GM13976 (cell line): ENCODE measurements around the gene ZNF414.

Experiments used
- DNase-seq: peaks from one replicate; pipeline ENCODE4 v3.0.0; 2012; ENCODE audit warnings: low spot score
- in situ Hi-C: fragments of 300-500 bp; cut with MboI; formaldehyde crosslinking; loops from one replicate; pipeline ENCODE4 v1.12.0; 2022; ENCODE audit warnings: low sequenced_read_pairs, mixed read lengths, inconsistent platforms; ENCODE audit not compliant: unreplicated experiment
- TF ChIP-seq, protein P1 (sequence below): IDR thresholded peaks from 2 replicates; pipeline ENCODE4 v1.5.1; 2012; ENCODE audit warnings: borderline replicate concordance, mild to moderate bottlenecking; ENCODE audit not compliant: insufficient read depth; ENCODE audit errors: extremely low read depth, missing control alignments, control extremely low read depth

Gene ZNF414

DNA sequence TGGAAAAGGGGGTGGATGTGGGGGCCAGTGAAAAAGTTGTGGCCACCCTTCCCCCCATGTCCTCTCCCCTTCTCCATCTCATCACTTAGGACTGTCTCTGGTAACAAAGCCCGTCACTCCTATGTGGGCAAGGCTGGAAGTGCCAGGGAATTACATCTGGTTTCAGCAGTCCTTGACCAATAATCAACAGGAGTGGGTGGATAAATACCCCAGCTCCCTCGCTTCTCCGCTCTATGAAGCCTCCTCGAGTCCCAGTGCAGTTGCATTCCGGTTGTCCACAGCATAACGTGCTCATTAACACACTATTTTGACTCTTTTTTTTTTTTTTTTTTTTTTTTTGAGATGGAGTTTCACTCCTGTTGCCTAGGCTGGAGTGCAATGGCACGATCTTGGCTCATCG, 31.8 kb upstream of the ZNF414 start:
- TF ChIP-seq, protein P1, sequence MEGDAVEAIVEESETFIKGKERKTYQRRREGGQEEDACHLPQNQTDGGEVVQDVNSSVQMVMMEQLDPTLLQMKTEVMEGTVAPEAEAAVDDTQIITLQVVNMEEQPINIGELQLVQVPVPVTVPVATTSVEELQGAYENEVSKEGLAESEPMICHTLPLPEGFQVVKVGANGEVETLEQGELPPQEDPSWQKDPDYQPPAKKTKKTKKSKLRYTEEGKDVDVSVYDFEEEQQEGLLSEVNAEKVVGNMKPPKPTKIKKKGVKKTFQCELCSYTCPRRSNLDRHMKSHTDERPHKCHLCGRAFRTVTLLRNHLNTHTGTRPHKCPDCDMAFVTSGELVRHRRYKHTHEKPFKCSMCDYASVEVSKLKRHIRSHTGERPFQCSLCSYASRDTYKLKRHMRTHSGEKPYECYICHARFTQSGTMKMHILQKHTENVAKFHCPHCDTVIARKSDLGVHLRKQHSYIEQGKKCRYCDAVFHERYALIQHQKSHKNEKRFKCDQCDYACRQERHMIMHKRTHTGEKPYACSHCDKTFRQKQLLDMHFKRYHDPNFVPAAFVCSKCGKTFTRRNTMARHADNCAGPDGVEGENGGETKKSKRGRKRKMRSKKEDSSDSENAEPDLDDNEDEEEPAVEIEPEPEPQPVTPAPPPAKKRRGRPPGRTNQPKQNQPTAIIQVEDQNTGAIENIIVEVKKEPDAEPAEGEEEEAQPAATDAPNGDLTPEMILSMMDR: no peak
- in situ Hi-C loops: no loop called here
- no peak for DNase-seq

DNA sequence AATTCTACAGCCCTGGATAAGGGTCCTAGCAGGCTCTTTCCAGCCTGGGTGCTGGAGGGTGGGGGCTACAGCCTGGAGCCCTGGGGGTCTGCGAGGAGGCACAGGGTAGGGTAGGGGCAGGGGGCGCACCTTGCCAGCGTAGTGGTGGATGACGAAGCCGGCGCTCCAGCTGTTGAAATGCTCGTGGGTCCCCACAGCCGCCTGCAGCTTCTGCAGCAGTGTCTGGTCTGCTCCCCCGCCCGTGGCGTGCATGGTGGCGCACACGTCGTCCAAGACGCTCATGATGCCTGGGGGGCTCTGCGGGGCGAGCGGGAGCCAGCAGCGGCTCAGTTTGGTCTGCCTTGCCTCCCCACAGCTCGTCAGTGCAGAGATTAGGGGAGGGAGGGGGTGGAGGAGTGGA, 30.2 kb upstream of the ZNF414 start:
- DNase-seq: no peak
- TF ChIP-seq, protein P1: no peak
- in situ Hi-C loops: no loop called here

DNA sequence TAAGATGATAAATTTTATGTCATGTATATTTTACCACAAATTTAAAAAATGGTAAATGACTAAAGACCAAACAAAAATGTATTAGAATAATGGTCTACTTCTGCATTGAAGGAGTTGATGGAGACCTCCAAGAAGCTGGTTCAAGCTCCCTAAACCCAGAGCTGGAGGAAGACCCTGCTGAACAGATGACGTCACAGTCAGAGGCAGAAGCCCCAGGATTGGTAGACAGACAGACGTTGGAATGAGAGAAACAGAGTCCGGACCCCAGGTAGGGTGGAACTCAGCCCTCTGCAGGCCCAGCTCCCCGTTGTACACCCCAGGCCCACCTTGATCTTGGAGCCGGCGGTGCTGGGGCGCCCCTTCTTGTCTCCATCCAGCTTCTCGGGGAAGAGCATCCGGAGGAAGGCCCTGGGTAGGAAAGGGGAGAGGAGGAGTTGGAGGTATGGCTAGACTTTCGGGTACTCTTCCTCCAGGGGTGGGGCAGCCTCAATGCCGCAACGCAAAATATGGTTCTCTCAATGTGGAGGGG, 25.7 kb upstream of the ZNF414 start:
- TF ChIP-seq, protein P1: no peak
- DNase-seq: no peak
- in situ Hi-C loops: no loop called here

DNA sequence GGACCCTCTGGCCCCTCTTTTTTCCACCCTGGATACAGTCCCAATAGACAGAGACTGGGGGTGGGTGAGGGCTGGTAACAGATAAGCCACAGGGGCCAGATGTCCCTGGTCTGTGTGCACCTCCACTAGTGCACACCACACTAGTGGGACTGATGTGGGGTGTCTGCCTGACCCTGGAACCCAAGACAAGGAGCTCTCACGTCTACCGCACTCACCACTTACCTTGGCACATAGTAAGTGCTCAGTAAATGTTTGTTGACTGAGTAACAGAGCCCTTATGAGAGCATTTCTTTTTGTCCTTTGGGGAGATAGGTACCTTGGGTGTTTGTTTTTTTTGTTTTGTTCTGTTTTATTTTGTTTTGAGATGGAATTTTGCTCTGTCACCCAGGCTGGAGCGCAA, 23.1 kb upstream of the ZNF414 start:
- in situ Hi-C loops: no loop called here
- DNase-seq: no peak
- TF ChIP-seq, protein P1: no peak

DNA sequence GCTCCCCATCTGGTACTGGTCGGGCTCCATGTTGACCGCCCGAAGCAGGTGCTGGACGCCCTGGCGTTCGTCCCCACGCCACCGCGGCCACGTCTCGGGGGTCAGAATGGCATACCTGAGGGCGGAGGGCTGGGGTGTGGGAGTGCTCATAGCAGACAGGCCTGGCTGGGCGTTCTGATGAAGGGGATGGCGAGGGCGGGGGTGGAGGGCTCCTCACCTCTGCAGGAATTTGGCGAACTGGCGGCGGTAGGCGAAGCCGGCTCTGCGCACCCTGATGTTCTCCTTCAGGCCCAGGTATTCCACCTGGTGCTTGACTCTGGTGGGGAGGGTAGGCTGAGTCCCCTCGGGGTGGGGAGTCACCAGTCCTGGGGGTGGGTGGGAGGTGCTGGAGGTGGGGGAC, 22.3 kb upstream of the ZNF414 start:
- in situ Hi-C loops: no loop called here
- DNase-seq: no peak
- TF ChIP-seq, protein P1: no peak

DNA sequence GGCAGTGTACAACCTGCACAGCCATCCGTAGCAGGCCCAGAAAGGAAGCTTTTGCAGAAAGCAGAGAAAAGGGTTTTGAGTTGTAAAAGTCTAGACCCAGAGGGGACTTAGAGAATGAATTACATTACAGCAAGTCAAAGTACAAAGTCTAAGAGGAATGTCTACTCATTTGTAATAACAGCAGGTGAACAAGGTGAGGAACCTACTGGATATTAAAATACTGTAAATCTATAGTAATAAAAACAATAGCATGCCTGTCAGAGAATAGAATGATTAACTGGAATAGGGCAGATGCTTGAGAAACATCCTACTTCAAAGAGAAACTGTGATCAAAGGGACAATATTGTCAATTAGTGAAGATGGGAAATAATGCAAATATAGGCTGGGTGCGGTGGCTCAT, 18.3 kb upstream of the ZNF414 start:
- in situ Hi-C loops: no loop called here
- DNase-seq: no peak
- TF ChIP-seq, protein P1: no peak

DNA sequence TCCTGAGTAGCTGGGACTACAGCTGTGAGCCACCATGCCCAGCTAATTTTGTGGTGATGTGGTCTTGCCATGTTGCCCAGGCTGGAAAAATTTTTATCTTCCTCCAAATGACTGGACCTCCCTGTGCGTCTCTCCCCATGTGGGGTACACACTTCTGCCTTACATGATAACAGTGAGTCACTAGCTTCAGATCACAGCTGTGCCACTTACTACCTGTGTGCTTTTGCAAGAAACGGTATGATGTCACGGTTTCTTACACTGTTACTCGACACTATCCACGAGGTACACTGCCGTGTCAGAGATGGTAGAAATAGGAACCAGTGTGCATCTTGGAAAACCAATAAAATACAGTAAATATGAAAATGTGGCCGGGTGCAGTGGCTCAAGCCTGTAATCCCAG, 17.5 kb upstream of the ZNF414 start:
- in situ Hi-C loops: no loop called here
- TF ChIP-seq, protein P1: no peak
- no peak for DNase-seq
